GM12891 (cell line): ENCODE results near the gene SKI.

Experiments
- POLR2A ChIP-seq: IDR thresholded peaks from 2 replicates; pipeline ENCODE4 v1.6.1; 2011; ENCODE audit warnings: low read depth, low read length, control low read depth
- POLR2AphosphoS5 ChIP-seq: IDR thresholded peaks from 2 replicates; pipeline ENCODE4 v1.6.1; 2011; ENCODE audit warnings: low read depth, low read length, control low read depth
- SPI1 ChIP-seq: IDR thresholded peaks from 2 replicates; pipeline ENCODE4 v1.6.1; 2011; ENCODE audit warnings: low read depth, low read length, control low read depth
- TAF1 ChIP-seq: IDR thresholded peaks from 2 replicates; pipeline ENCODE4 v1.6.1; 2011; ENCODE audit warnings: low read depth, low read length, control low read depth

DNA sequence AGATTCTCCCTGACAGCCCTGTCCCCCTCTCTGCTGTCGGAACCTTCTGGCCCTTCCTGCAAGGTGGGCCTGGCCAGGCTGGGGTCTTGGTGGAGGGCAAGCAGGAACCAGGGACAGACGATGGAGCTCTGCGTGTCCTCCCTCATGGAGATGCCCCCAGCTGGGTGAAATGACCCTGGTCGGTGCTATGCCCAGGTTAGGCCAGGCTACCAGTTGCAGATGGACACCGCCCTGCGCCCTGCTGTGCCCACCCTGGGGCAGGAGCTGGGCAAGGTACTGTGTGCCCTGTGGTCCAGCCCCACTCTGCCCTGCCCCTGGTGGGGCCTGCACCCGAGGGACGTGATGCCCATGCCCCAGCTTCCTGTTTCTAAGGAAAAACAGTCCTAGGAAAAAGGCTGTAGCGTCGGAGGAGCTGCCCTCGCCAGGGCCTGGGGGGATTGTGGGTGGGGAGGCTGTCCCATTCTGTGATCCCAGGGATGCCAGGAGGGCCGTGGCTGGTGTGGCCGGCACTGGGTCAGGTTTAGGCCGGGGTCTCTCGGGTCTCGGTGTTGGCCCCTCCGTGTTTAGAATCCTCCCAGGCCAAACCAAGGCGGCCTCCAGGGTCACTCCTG is 85.6 kb downstream of the SKI start:
- TF ChIP-seq POLR2AphosphoS5 (no peak), POLR2A (no peak), TAF1 (no peak), SPI1 (no peak)
